Psoas muscle (tissue), 8 donors: ENCODE measurements around the gene CERS1. TPM values are rescaled to one million over a fixed set of nuclear protein-coding genes. Genes with fewer than 3 reads are reported as not detected.

Experiments
- ATAC-seq, 4 donors: fragments of 200-7000 bp; cut with Tn5 transposase; one replicate each; pipeline ENCODE4 v1.9.1; 2020; ENCODE audit warnings: moderate library complexity in 3 of 4, mild to moderate bottlenecking in 2 of 4
- DNase-seq, 2 donors: peaks; one replicate each; pipeline ENCODE4 v3.0.0-alpha.2; 2020
- H3K27ac ChIP-seq: fragments of 200-600 bp; one replicate; pipeline ENCODE4 v1.8.0; 2022
- H3K27me3 ChIP-seq, 3 donors: fragments of 200-600 bp in 1 of 3; one replicate each; pipeline versions ENCODE4 v1.6.1 to v1.8.0; 2013 to 2022; ENCODE audit warnings: low read length in 2 of 3, mild to moderate bottlenecking in 2 of 3, moderate library complexity in 1 of 3; ENCODE audit not compliant: insufficient read depth in 3 of 3
- H3K36me3 ChIP-seq, 2 donors: fragments of 200-600 bp in 1 of 2; one replicate each; pipeline versions ENCODE4 v1.6.1 to v1.8.0; 2013 to 2022; ENCODE audit warnings: low read depth in 1 of 2, mild to moderate bottlenecking in 1 of 2, moderate library complexity in 1 of 2; ENCODE audit not compliant: insufficient read depth in 1 of 2
- H3K4me1 ChIP-seq: fragments of 200-600 bp; one replicate; pipeline ENCODE4 v1.8.0; 2022
- H3K4me3 ChIP-seq: fragments of 200-600 bp; one replicate; pipeline ENCODE4 v1.8.0; 2022; ENCODE audit warnings: mild to moderate bottlenecking
- H3K9me3 ChIP-seq: fragments of 200-600 bp; one replicate; pipeline ENCODE4 v1.8.0; 2022
- WGBS, 3 donors: extraction: QIAGEN DNeasy Blood & Tissue Kit; methylation state at CpG; one replicate each; pipeline versions ENCODE4 v1.1.6 to v1.1.7; 2013; 5-methylcytosine and 5-hydroxymethylcytosine counted together
- intact Hi-C, 2 donors: fragments of 100-400 bp; cut with DNase I; formaldehyde crosslinking; loops; one replicate each; pipeline versions ENCODE4 v1.11.0 to v1.14.2; 2022
- polyA plus RNA-seq, 3 donors: library from polyadenylated mRNA; stranded (reverse); fragments of 200-250 nt; gene quantifications; one replicate each; pipeline ENCODE4 v1.2.3, GENCODE V29; 2013
- total RNA-seq, 4 donors: library from RNA; stranded (reverse); fragmentation: NEBNext Ultra II Directional in 2 of 4; extraction: Animal tissue kit (Norgen Biotek cat#: 25700) in 2 of 4; gene quantifications; one replicate each; pipeline versions ENCODE4 v1.2.1 to v1.2.4, GENCODE V29; 2021 to 2023
- TF ChIP-seq, protein P1 (sequence below): fragments of 200-600 bp; IDR thresholded peaks from one replicate; pipeline ENCODE4 v1.8.0; 2022; ENCODE audit warnings: antibody characterized with exemption
- donor health status: healthy with polysubstance abuse.
- donor health status: DM: no; HTN: no; CAD: no; lungs with moderate emphysema.
- donor health status: Bipolar disorder and iron deficiency.
- donor health status: healthy.
- donor health status: DM: yes; HTN: yes; CAD: no.
- donor health status: DM: no; HTN: no; CAD: no.
- donor health status: DM: no; HTN: no; CAD: no.
- donor health status: DM: yes; HTN: yes; CAD: no.

Gene CERS1
- total and polyA plus RNA-seq, 7 donors: 2.1 to 6.4 (median 4.5) TPM

DNA sequence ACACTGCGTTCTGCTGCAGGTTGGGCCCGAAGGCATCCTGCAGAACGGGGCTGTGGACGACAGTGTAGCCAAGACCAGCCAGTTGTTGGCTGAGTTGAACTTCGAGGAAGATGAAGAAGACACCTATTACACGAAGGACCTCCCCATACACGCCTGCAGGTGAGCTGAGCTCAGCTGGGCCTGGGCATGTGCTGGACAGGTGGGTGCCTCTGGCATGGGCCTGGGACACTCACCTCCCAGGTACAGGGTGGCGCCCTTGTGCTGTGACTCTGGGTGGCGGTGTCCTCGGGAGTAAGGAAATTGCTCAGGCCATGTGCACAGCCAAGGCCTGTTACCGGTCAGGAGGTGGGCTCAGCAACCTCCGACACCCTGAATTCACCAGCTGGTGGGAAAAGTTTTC is 50.0 kb downstream of the CERS1 start:
- no peak for ATAC-seq
- Histone ChIP-seq H3K36me3 (peaks cover 0 to 26% of the 10 kb centered on the region in 2 donors), H3K4me3 (no peak overlapping the region), H3K27ac (no peak overlapping the region), H3K27me3 (no peaks in the 10 kb centered on the region), H3K9me3 (no peaks in the 10 kb centered on the region), H3K4me1 (peaks cover 69% of the 10 kb centered on the region)
- intact Hi-C loops: loop anchor here (2.0 to 10.0 kb wide), 4 partner anchors 161 to 394 kb away; partner anchors contain the start of gene CRTC1 (in 1 of the 2)
- DNase-seq: peak in 1 of 2 donors; percentile 46
- TF ChIP-seq, protein P1, sequence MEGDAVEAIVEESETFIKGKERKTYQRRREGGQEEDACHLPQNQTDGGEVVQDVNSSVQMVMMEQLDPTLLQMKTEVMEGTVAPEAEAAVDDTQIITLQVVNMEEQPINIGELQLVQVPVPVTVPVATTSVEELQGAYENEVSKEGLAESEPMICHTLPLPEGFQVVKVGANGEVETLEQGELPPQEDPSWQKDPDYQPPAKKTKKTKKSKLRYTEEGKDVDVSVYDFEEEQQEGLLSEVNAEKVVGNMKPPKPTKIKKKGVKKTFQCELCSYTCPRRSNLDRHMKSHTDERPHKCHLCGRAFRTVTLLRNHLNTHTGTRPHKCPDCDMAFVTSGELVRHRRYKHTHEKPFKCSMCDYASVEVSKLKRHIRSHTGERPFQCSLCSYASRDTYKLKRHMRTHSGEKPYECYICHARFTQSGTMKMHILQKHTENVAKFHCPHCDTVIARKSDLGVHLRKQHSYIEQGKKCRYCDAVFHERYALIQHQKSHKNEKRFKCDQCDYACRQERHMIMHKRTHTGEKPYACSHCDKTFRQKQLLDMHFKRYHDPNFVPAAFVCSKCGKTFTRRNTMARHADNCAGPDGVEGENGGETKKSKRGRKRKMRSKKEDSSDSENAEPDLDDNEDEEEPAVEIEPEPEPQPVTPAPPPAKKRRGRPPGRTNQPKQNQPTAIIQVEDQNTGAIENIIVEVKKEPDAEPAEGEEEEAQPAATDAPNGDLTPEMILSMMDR: no peak
- WGBS, 3 donors: 89 to 94% (median 91%) methylated on average over 12 of the region's 12 CpGs

DNA sequence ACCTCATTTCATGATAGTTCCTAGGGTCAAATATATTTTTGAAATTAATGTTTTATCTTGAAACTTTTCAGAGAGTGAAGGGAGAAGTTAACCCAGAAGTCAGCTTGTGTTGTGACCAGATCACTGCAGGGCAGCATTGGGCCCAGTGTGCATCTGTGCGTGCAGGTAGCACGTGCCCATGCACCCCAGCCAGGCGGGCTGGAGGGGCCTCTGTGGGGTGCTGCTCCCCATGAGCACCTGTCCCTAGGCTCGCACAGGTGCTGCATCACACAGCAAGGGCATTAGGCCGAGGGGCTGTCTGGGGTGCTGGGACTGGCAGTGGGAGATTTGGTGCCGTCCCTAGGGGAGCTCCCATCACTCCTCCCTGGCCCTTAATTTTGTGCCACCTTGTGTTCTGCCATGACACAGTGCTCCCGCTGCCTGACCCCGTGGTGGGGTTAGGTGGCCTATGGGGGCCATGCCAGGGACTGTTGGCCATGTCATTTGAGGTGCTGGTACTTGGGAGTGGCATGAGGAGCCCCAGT is 51.1 kb downstream of the CERS1 start:
- peaks cover 70% of the 10 kb centered on the region for H3K4me1 ChIP-seq
- intact Hi-C loops: loop anchor here (5.0 to 10.0 kb wide), 3 partner anchors 160 to 393 kb away; partner anchors contain the start of gene CRTC1 (in 1 of the 2)
- no peak for ATAC-seq

DNA sequence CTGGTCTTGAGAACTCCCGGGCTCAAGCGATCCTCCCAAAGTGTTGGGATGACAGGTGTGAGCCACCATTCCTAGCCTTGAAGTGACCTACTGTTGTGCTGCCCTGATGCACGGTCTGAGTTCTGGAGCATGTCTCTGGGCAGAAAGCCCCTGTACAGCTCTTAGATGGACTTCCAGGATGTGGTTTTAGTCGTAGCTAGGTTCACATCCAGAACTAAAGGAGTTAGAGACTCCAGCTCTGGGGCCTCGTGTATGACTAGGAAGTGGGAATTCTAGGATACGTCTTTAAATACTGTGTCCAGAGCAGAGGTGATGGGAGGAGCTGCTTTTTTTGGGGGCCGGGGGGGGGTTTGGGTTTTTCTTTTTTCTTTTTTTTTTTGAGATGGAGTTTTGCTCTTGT is 52.0 kb downstream of the CERS1 start:
- H3K4me1 ChIP-seq: peaks cover 70% of the 10 kb centered on the region
- intact Hi-C loops: loop anchor here in 1 of 2 donors (10.0 kb wide), 2 partner anchors 159 to 389 kb away; partner anchors contain the start of gene CRTC1
- whole genome bisulfite sequencing, 3 donors: 65 to 84% (median 69%) methylated on average over 7 of the region's 7 CpGs
- no peak for DNase-seq
- H3K36me3 ChIP-seq: peaks cover 0 to 12% of the 10 kb centered on the region in 2 donors
- no peak for ATAC-seq
- H3K4me3 ChIP-seq: no peak overlapping the region
- H3K9me3 ChIP-seq: no peaks in the 10 kb centered on the region
- no peak overlapping the region for H3K27ac ChIP-seq
- TF ChIP-seq, protein P1: no peak
- no peaks in the 10 kb centered on the region for H3K27me3 ChIP-seq

More for the DNA sequence above, 51.1 kb downstream of the CERS1 start:
- H3K4me3 ChIP-seq: no peak overlapping the region
- no peaks in the 10 kb centered on the region for H3K9me3 ChIP-seq
- no peak for DNase-seq
- H3K27ac ChIP-seq: no peak overlapping the region
- TF ChIP-seq, protein P1: no peak
- no peaks in the 10 kb centered on the region for H3K27me3 ChIP-seq
- WGBS, 3 donors: 88 to 92% (median 90%) methylated on average over 8 of the region's 8 CpGs
- peaks cover 0 to 15% of the 10 kb centered on the region in 2 donors for H3K36me3 ChIP-seq

DNA sequence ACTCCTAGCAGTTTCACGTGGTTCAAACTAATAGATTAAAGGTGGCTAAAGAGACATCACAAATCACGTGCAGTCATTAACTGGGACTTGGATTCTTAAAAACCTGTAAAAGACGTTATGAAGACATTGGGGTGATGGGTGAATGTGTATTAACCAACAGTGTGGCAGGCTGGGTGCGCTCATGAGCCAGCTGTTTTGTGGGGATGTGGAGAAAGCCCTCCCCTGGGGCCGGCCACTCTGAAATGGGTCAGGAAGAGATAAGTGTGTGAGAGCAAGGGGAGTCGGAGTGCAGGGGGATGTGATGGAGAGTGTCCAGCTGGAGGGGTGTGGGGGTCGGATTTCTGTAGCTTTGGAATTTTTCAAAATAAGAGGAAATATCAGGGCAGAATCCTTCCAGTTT is 53.8 kb downstream of the CERS1 start:
- ATAC-seq (no peak), DNase-seq (no peak)
- Histone ChIP-seq H3K36me3 (no peaks in the 10 kb centered on the region), H3K4me1 (peaks cover 65% of the 10 kb centered on the region), H3K9me3 (no peaks in the 10 kb centered on the region), H3K27me3 (no peaks in the 10 kb centered on the region), H3K4me3 (no peak overlapping the region), H3K27ac (no peak overlapping the region)
- 50 to 53% (median 50%) methylated on average over 7 of the region's 7 CpGs for WGBS, 3 donors
- TF ChIP-seq, protein P1: no peak
- intact Hi-C loops: loop anchor here in 1 of 2 donors (10.0 kb wide), 2 partner anchors 157 to 387 kb away; partner anchors contain the start of gene CRTC1
